Osteocyte (in vitro differentiated cells): Measurements from ENCODE around the gene APOBEC3H. TPM values are rescaled to one million over a fixed set of nuclear protein-coding genes. Genes with fewer than 3 reads are reported as not detected.

Source experiments
- DNase-seq: peaks from one replicate; pipeline ENCODE4 v3.0.0; 2021; ENCODE audit warnings: mixed read lengths; ENCODE audit not compliant: unreplicated experiment; ENCODE audit errors: extremely low spot score
- H3K27ac Mint-ChIP-seq: one replicate; pipeline ENCODE4 v1.8.0; 2021; ENCODE audit warnings: mild to moderate bottlenecking, mixed read lengths; ENCODE audit not compliant: unreplicated experiment
- H3K27me3 Mint-ChIP-seq: one replicate; pipeline ENCODE4 v1.8.0; 2021; ENCODE audit warnings: mixed read lengths; ENCODE audit not compliant: unreplicated experiment
- H3K36me3 Mint-ChIP-seq: one replicate; pipeline ENCODE4 v1.8.0; 2021; ENCODE audit warnings: mixed read lengths; ENCODE audit not compliant: unreplicated experiment
- H3K4me1 Mint-ChIP-seq: one replicate; pipeline ENCODE4 v1.8.0; 2021; ENCODE audit warnings: mixed read lengths; ENCODE audit not compliant: unreplicated experiment
- H3K4me3 Mint-ChIP-seq: one replicate; pipeline ENCODE4 v1.8.0; 2021; ENCODE audit warnings: mild to moderate bottlenecking, moderate library complexity, mixed read lengths; ENCODE audit not compliant: unreplicated experiment
- H3K9me3 Mint-ChIP-seq: one replicate; pipeline ENCODE4 v1.8.0; 2021; ENCODE audit warnings: mixed read lengths; ENCODE audit not compliant: unreplicated experiment
- CTCF ChIP-seq: fragments of 200-600 bp; sonication (generic); IDR thresholded peaks from 2 replicates; pipeline ENCODE4 v1.5.0; 2021; ENCODE audit warnings: antibody characterized with exemption, mild to moderate bottlenecking, moderate library complexity
- total RNA-seq: library from RNA; stranded (reverse); gene quantifications from 2 replicates; pipeline ENCODE4 v1.2.1, GENCODE V29; 2021

The APOBEC3H gene
- total RNA-seq, 1 donor from 2014 or later, result not detected

DNA sequence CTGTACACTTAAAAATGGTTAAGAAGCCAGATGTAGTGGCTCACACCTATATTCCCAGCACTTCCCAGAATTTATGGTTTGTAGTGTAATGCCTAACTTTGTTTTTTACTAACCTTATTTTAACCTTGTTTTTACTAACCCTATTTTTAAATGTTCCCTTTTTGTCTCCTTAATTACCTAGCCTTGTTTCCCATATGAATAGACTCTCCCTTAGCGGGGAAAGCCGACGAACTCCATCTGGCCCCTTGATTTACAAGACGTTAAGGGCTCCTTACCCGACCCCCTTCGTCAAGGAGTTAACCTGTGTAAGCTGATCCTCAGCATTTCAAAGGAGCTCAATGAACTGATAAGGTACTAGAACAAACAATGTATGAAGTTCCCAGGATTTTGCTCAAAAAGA is 17.1 kb downstream of the APOBEC3H start:
- H3K27me3 Mint-ChIP-seq, result peaks cover 65% of the 10 kb centered on the region
- no peak for TF ChIP-seq CTCF
- DNase-seq, result no peak
- H3K4me3 Mint-ChIP-seq, result no peak overlapping the region
- no peaks in the 10 kb centered on the region for H3K9me3 Mint-ChIP-seq
- no peaks in the 10 kb centered on the region for H3K36me3 Mint-ChIP-seq
- no peaks in the 10 kb centered on the region for H3K4me1 Mint-ChIP-seq
- H3K27ac Mint-ChIP-seq, result no peak overlapping the region

DNA sequence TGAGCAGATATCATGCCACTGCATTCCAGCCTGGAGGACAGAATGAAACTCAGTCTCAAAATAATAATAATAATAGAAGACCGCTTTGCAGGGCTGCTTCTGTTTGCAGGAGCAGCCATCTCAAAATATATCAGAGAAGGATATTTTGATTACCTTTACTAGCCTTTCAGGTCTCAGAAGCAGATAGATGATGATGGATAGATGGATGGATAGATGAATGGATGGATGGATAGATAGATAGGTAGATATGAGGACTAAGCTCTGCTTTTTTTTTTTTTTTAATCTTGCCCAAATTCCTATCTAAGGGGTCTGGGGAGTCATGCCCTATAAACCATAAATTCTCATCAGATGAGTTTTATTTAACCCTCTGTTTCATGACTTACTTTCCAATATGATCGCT is 18.5 kb downstream of the APOBEC3H start:
- peaks cover 61% of the 10 kb centered on the region for H3K27me3 Mint-ChIP-seq
- H3K27ac Mint-ChIP-seq, result no peak overlapping the region
- no peaks in the 10 kb centered on the region for H3K4me1 Mint-ChIP-seq
- DNase-seq, result no peak
- H3K4me3 Mint-ChIP-seq, result no peak overlapping the region
- no peaks in the 10 kb centered on the region for H3K9me3 Mint-ChIP-seq
- TF ChIP-seq CTCF, result no peak
- no peaks in the 10 kb centered on the region for H3K36me3 Mint-ChIP-seq

DNA sequence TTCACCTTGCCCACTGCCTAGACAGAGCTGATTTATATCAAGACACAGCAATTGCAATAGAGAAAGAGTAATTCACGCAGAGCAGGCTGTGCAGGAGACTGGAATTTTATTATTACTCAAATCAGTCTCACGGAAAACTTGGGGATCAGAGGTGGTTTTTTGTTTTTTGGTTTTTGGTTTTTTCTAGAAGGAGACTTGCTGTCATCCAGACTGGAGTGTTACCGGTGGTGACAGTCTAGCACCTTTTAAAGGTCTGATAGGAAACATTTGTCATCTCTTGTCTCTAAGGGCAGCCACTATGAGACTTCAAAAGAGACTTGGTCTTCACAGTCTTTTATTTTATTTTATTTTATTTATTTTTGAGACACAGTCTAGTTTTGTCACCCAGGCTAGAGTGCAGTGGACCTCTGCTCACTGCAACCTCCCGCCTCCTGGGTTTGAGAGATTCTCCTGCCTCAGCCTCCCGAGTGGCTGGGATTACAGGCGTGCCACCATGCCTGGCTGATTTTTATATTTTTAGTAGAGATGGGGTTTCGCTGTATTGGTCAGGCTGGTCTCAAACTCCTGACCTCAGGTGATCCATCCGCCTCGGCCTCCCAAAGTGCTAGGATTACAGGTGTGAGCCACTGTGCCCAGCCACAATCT is 19.1 kb downstream of the APOBEC3H start:
- no peak for DNase-seq
- Mint-ChIP-seq H3K4me3 (no peak overlapping the region), H3K27ac (no peak overlapping the region), H3K4me1 (no peaks in the 10 kb centered on the region), H3K9me3 (no peaks in the 10 kb centered on the region), H3K27me3 (peaks cover 62% of the 10 kb centered on the region), H3K36me3 (no peaks in the 10 kb centered on the region)
- TF ChIP-seq CTCF, result no peak

- no peak overlapping the region for H3K4me3 Mint-ChIP-seq
- peak; percentile 58 for TF ChIP-seq CTCF
- H3K27ac Mint-ChIP-seq, result no peak overlapping the region
- H3K9me3 Mint-ChIP-seq, result no peaks in the 10 kb centered on the region
- no peak for DNase-seq
- H3K27me3 Mint-ChIP-seq, result peaks cover 59% of the 10 kb centered on the region
- no peaks in the 10 kb centered on the region for H3K36me3 Mint-ChIP-seq
- no peaks in the 10 kb centered on the region for H3K4me1 Mint-ChIP-seq
Measured at GRCh38 chr22:39117585-39118191, 20.6 kb downstream of the APOBEC3H start.

DNA sequence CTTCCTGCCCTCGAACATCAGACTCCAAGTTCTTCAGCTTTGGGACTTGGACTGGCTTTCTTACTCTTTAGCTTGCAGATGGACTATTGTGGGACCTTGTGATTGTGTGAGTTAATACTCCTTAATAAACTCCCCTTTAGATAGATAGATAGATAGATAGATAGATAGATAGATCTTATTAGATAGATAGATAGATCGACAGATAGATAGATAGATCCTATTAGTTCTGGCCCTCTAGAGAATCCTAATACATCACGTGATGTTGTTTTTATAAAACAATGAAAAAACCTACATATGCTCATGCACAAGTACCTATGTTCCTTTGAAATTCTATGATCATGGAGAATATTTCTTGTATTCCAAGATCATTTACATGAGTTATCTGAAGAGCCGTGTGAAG is 23.9 kb downstream of the APOBEC3H start:
- H3K9me3 Mint-ChIP-seq, result no peaks in the 10 kb centered on the region
- DNase-seq, result no peak
- H3K4me3 Mint-ChIP-seq, result no peak overlapping the region
- H3K27ac Mint-ChIP-seq, result no peak overlapping the region
- H3K27me3 Mint-ChIP-seq, result peaks cover 33% of the 10 kb centered on the region
- H3K4me1 Mint-ChIP-seq, result peaks cover 2% of the 10 kb centered on the region
- H3K36me3 Mint-ChIP-seq, result no peaks in the 10 kb centered on the region
- TF ChIP-seq CTCF, result no peak
